Natural killer cell treated with Interleukin-12 subunit alpha and Interleukin-12 subunit beta and Interleukin-15 and Interleukin-18, amount 100 ng/mL, for 72 hours (primary cell): ENCODE data around the gene YIPF3. TPM values are rescaled to one million over a fixed set of nuclear protein-coding genes. Genes with fewer than 3 reads are reported as not detected.
"Not testable (repeated sequence)": the region's sequence is repeated elsewhere in the genome, so short reads cannot be mapped to it uniquely, and the experiment has no call there.

Source experiments
- ATAC-seq, 2 donors: fragments of 150-1000 bp; cut with Tn5 transposase in 1 of 2; sonication (Bioruptor Pico), chemical (Tn5 transposase) in 1 of 2; 2 replicates each; pipeline ENCODE4 v1.10.0; 2021
- DNase-seq: peaks from one replicate; pipeline ENCODE4 v3.0.0; 2022; ENCODE audit warnings: low spot score
- H3K27ac Mint-ChIP-seq, 2 donors: 1 replicate in 1 of 2; 2 replicates in 1 of 2; pipeline ENCODE4 v1.8.0; 2022; ENCODE audit warnings: mixed read lengths in 2 of 2, mild to moderate bottlenecking in 1 of 2, moderate library complexity in 1 of 2
- H3K27me3 Mint-ChIP-seq, 2 donors: 1 replicate in 1 of 2; 2 replicates in 1 of 2; pipeline ENCODE4 v1.8.0; 2022; ENCODE audit warnings: mixed read lengths in 2 of 2
- H3K36me3 Mint-ChIP-seq: one replicate; pipeline ENCODE4 v1.8.0; 2022; ENCODE audit warnings: mixed read lengths
- H3K4me1 Mint-ChIP-seq, 2 donors: 1 replicate in 1 of 2; 2 replicates in 1 of 2; pipeline ENCODE4 v1.8.0; 2022; ENCODE audit warnings: low read depth in 2 of 2, mixed read lengths in 2 of 2, mild to moderate bottlenecking in 1 of 2
- H3K4me3 Mint-ChIP-seq: one replicate; pipeline ENCODE4 v1.8.0; 2022; ENCODE audit warnings: mixed read lengths
- H3K9me3 Mint-ChIP-seq: 2 replicates; pipeline ENCODE4 v1.8.0; 2022; ENCODE audit warnings: mixed read lengths
- total RNA-seq, 2 donors: library from RNA; stranded (reverse); gene quantifications; one replicate each; pipeline ENCODE4 v1.2.3, GENCODE V29; 2022

The YIPF3 gene
- total RNA-seq, 2 donors from 2014 or later, result 53.8 to 69.9 TPM

DNA sequence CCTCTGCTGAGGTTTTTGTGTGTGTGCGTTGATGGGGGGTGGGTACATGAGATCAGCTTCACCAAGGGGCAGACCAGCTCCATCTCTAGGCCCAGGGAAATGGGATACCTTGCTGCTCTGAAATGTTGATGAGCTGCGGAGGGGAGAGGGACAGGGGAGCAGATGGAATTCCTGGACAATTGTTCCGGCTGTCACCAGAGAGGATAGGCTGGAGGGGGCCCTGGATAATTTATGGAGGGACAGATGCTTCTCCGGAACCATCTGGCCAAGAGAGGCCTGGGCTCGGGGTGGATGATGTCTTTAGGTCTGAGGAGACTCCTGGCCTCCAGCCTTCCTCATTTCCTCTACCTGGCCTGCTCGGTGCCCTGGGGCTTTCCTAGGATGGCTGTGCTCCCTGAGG lies 41.2 kb downstream of the YIPF3 start:
- Mint-ChIP-seq H3K9me3 (no peaks in the 10 kb centered on the region), H3K4me3 (no peak overlapping the region), H3K27me3 (peaks cover 0 to 7% of the 10 kb centered on the region in 2 donors), H3K4me1 (peaks cover 29 to 30% of the 10 kb centered on the region in 2 donors), H3K36me3 (no peaks in the 10 kb centered on the region), H3K27ac (no peak overlapping the region)
- ATAC-seq (no peak), DNase-seq (no peak)

DNA sequence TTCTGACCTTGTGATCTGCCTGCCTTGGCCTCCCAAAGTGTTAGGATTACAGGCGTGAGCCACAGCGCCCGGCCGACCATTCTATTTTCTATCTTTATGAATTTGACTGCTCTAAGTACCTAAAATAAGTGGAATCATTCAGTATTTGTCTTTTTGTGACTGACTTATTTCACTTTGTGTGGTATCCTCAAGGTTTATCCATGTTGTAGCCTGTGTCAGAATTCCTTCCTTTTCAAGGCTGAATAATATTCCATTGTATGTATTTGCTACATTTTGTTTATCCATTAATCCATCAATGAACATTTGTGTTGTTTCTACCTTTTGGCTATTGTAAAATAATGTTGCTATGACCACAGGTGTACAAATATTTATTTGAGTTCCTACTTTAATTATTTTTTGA lies 44.2 kb downstream of the YIPF3 start:
- Mint-ChIP-seq H3K9me3 (no peaks in the 10 kb centered on the region), H3K4me3 (no peak overlapping the region), H3K36me3 (no peaks in the 10 kb centered on the region), H3K27me3 (peaks cover 0 to 16% of the 10 kb centered on the region in 2 donors), H3K27ac (no peak overlapping the region), H3K4me1 (peaks cover 10 to 11% of the 10 kb centered on the region in 2 donors)
- no peak for ATAC-seq
- no peak for DNase-seq

DNA sequence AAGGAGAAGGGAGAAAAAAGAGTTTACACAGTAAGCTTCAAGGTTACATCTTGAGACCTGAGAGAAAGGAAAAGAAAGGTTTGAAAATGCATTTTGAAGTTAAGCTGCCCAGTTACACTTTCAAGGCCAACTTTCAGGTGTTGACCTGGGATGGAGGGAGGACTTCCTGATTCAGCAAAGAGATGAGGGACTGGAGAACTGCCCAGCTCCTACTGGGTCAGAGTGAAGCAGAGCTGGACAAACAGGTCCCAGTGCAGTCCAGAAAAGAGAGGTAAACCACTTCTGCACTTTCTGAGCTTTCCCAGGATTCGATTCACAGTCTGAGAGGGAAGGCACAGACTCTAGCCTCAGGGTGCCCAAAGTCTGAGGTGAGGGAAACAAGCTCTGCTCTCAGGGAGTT lies 45.3 kb downstream of the YIPF3 start:
- Mint-ChIP-seq H3K27ac (no peak overlapping the region), H3K4me3 (no peak overlapping the region), H3K9me3 (no peaks in the 10 kb centered on the region), H3K36me3 (no peaks in the 10 kb centered on the region), H3K4me1 (peaks cover 0 to under 1% of the 10 kb centered on the region in 2 donors), H3K27me3 (peaks cover 6 to 21% of the 10 kb centered on the region in 2 donors)
- ATAC-seq (no peak), DNase-seq (no peak)

DNA sequence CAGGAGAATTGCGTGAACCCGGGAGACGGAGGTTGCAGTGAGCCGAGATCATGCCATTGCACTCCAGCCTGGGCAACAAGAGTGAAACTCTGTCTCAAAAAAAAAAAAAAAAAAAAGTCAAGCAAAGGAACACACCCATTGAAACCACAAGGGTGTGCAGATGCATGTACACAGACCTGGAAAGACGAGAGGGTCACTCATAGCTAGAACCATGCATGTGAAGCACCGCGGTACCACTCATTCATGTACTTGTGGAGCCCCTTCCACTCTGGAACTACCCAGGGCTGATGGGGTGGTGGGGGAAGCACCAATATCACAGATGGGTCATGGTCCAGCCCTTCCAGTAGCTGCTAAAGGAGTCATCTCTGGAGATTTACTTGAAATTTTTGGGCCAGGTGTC lies 46.8 kb downstream of the YIPF3 start:
- H3K4me3 Mint-ChIP-seq, result no peak overlapping the region
- DNase-seq (no peak), ATAC-seq (peak in 1 of 2 donors; percentile 33)
- H3K9me3 Mint-ChIP-seq, result no peaks in the 10 kb centered on the region
- no peaks in the 10 kb centered on the region for H3K36me3 Mint-ChIP-seq
- H3K27ac Mint-ChIP-seq, result no peak overlapping the region
- peaks cover 6 to 21% of the 10 kb centered on the region in 2 donors for H3K27me3 Mint-ChIP-seq
- no peaks in the 10 kb centered on the region for H3K4me1 Mint-ChIP-seq

DNA sequence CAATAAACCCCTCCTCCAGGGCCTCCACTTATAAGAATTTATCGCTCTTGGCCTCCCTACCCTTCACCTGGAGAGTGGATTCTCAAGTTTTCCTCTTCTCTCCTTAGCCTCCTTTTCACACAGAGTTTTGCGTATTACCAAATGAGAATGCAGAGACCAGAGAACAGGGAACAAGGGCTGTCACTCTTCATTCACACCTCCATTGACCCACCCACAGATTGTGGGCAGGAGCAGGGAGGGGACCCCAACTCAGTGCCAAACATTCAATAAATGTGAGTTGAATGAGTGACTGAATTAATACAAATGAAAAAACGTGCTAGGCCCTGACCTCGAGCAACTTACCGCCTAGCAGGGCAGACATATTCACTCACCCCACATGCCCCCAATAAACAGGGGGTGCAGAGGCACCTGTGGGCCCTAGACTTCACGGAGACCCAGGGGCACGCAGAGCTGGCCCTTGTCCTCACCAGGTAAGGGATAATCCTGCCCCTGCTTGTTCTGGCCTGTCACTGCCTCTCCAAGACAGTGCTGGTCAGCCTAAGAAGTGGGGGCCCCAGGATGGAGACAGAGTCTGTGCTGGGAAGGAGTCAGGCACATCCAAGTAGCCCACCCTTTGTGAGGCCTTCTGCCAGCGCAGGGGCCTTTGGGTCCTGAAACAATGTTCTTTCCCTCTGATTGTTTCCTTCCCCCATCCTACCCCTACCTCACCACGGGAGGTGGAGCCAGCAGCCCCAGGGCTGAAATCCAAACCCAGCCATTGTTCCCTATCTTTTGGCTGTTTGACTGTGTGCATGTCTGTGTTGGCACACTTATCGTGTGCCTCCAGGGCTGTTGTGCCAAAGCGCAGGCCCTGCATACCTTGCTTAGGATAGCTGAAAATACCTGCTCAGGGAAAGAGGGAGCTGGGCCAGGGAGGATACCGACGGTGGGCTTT lies 47.7 kb downstream of the YIPF3 start:
- Mint-ChIP-seq H3K27me3 (peaks cover 11 to 21% of the 10 kb centered on the region in 2 donors), H3K4me1 (no peaks in the 10 kb centered on the region), H3K4me3 (no peak overlapping the region), H3K36me3 (no peaks in the 10 kb centered on the region), H3K27ac (no peak overlapping the region), H3K9me3 (no peaks in the 10 kb centered on the region)
- ATAC-seq, result no peak
- no peak for DNase-seq

DNA sequence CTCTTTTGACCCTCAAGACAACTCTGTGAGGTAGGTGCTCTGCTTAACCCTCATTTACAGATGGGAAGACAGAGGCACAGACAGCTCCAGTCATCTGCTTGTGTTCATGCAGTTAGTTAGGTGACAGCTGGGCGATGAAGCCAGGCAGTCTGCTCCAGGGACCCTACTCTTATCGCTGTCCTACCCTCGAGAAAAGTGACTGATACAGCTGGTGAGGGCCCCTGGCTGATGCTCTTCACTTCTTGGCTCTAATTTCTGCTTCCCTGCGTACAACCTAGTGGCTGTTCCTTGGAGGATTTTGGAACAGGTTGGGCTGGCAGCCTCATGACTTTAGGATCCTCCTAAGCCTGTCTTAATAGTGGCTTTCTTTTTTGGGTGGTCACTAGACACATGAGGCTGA lies 48.5 kb downstream of the YIPF3 start:
- no peak overlapping the region for H3K4me3 Mint-ChIP-seq
- H3K4me1 Mint-ChIP-seq, result no peaks in the 10 kb centered on the region
- no peak overlapping the region for H3K27ac Mint-ChIP-seq
- peaks cover 15 to 22% of the 10 kb centered on the region in 2 donors for H3K27me3 Mint-ChIP-seq
- no peaks in the 10 kb centered on the region for H3K9me3 Mint-ChIP-seq
- ATAC-seq (no peak), DNase-seq (no peak)
- H3K36me3 Mint-ChIP-seq, result no peaks in the 10 kb centered on the region

DNA sequence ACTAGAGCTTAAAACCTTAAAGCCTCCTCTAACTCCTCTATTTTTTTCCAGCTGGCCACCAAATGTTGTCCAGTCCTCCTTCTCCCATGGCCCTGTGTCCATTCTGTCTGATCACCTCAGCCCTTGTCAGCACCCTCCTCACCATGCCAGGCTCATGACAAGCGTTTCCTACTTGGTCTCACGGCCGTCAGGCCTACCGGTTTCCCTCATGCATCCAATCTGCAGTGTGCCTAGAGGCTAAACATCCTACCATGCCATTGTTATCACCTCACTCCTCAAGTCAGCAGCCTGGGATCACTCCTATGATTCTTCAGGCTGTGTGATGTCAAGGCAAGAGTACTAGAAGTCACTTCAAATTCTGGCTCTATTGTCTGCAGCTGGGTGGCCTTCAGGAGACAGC lies 49.0 kb downstream of the YIPF3 start:
- H3K27ac Mint-ChIP-seq, result no peak overlapping the region

GRCh38 chr6:43467265-43467664 lies 49.5 kb downstream of the YIPF3 start:
- not testable (repeated sequence) for H3K36me3 Mint-ChIP-seq, DNase-seq, H3K9me3 Mint-ChIP-seq, H3K27ac Mint-ChIP-seq, H3K4me3 Mint-ChIP-seq, ATAC-seq, H3K4me1 Mint-ChIP-seq
- peaks cover 25 to 30% of the 10 kb centered on the region in 2 donors for H3K27me3 Mint-ChIP-seq

More for the DNA sequence above, 49.0 kb downstream of the YIPF3 start:
- H3K27me3 Mint-ChIP-seq, result peaks cover 20 to 25% of the 10 kb centered on the region in 2 donors
- no peak overlapping the region for H3K4me3 Mint-ChIP-seq
- H3K4me1 Mint-ChIP-seq, result no peaks in the 10 kb centered on the region
- no peak for ATAC-seq
- H3K9me3 Mint-ChIP-seq, result no peaks in the 10 kb centered on the region
- DNase-seq, result no peak
- H3K36me3 Mint-ChIP-seq, result no peaks in the 10 kb centered on the region

GRCh38 chr6:43465948-43466347 lies 50.8 kb downstream of the YIPF3 start:
- peaks cover 27 to 36% of the 10 kb centered on the region in 2 donors for H3K27me3 Mint-ChIP-seq
- no peaks in the 10 kb centered on the region for H3K36me3 Mint-ChIP-seq
- H3K4me3 Mint-ChIP-seq, result no peak overlapping the region
- ATAC-seq, result no peak
- no peaks in the 10 kb centered on the region for H3K9me3 Mint-ChIP-seq
- no peak overlapping the region for H3K27ac Mint-ChIP-seq
- DNase-seq, result no peak
- H3K4me1 Mint-ChIP-seq, result no peaks in the 10 kb centered on the region

DNA sequence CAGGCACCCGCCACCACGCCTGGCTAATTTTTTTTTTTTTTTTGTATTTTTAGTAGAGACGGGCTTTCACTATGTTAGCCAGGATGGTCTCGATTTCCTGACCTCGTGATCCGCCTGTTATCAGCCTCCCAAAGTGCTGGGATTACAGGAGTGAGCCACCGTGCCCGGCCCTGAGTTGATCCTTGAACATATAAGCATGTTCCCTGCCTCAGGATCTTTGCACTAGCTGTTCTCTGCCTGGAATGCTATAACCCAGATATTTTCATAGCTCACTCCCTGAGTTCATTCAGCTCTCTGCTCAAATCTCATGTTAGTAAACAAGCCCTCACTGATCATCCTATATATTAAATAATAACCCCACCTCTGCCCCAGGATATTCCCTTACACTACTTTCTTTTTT lies 52.4 kb downstream of the YIPF3 start:
- Mint-ChIP-seq H3K4me1 (no peaks in the 10 kb centered on the region), H3K27ac (no peak overlapping the region), H3K4me3 (no peak overlapping the region), H3K36me3 (no peaks in the 10 kb centered on the region), H3K9me3 (no peaks in the 10 kb centered on the region), H3K27me3 (peaks cover 23 to 36% of the 10 kb centered on the region in 2 donors)
- ATAC-seq (no peak), DNase-seq (no peak)

- no peak for ATAC-seq
- Mint-ChIP-seq H3K27ac (no peak overlapping the region), H3K27me3 (peaks cover 16 to 38% of the 10 kb centered on the region in 2 donors), H3K36me3 (no peaks in the 10 kb centered on the region), H3K4me1 (no peaks in the 10 kb centered on the region), H3K4me3 (no peak overlapping the region), H3K9me3 (no peaks in the 10 kb centered on the region)
- DNase-seq, result no peak
These were observed 54.8 kb downstream of the YIPF3 start for GRCh38 chr6:43461936-43462335.

Other genes starting within 250 kb of the YIPF3 start
- gene SLC22A7, start 218.7 kb downstream of the YIPF3 start, total RNA-seq, result not detected
- gene CRIP3, start 208.1 kb downstream of the YIPF3 start, total RNA-seq, result 1 to 10 TPM in 1 of 2 donors, not detected in 1; 2.0 TPM
- gene ZNF318, start 147.3 kb downstream of the YIPF3 start, total RNA-seq, result 10 to 100 TPM in 1 of 2 donors, 1 to 10 TPM in 1; 6.4 to 11.3 TPM
- 10 to 100 TPM; 41.8 to 82.9 TPM for gene ABCC10, start 89.4 kb downstream of the YIPF3 start, total RNA-seq
- gene DLK2, start 61.4 kb downstream of the YIPF3 start, total RNA-seq, result under 1 TPM in 1 of 2 donors, not detected in 1; 0.14 TPM
- 10 to 100 TPM; 44.6 to 80.4 TPM for gene TJAP1, start 39.4 kb downstream of the YIPF3 start, total RNA-seq
- gene LRRC73, start 6.6 kb downstream of the YIPF3 start, total RNA-seq, result under 1 TPM; 0.36 to 0.39 TPM
- 10 to 100 TPM; 46.9 to 61.5 TPM for gene POLR1C, start 163 bp upstream of the YIPF3 start, total RNA-seq
- gene XPO5, start 59.1 kb upstream of the YIPF3 start, total RNA-seq, result 100 to 1,000 TPM in 1 of 2 donors, 10 to 100 TPM in 1; 80.0 to 178 TPM
- 10 to 100 TPM; 25.6 to 53.4 TPM for gene POLH, start 59.3 kb upstream of the YIPF3 start, total RNA-seq
- 100 to 1,000 TPM in 1 of 2 donors, 10 to 100 TPM in 1; 85.4 to 116 TPM for gene GTPBP2, start 112.3 kb upstream of the YIPF3 start, total RNA-seq
- 10 to 100 TPM; 37.1 to 39.7 TPM for gene MAD2L1BP, start 118.9 kb upstream of the YIPF3 start, total RNA-seq
- gene RSPH9, start 128.1 kb upstream of the YIPF3 start, total RNA-seq, result not detected
- 10 to 100 TPM; 32.7 to 39.3 TPM for gene MRPS18A, start 170.9 kb upstream of the YIPF3 start, total RNA-seq